DND-41 (cell line): ENCODE data around the gene ZYG11A.

ENCODE experiments used
- ATAC-seq: fragments of 200-7000 bp; cut with Tn5 transposase; 3 replicates; pipeline ENCODE4 v1.9.1; 2021; ENCODE audit warnings: low read depth; ENCODE audit not compliant: insufficient read depth
- DNase-seq: peaks from one replicate; pipeline ENCODE4 v3.0.0-alpha.2; 2020
- H2AFZ ChIP-seq: 2 replicates; pipeline ENCODE4 v1.6.0; 2012; ENCODE audit warnings: low read depth, low read length
- H3K27ac ChIP-seq: 2 replicates; pipeline ENCODE4 v1.5.1; 2012; ENCODE audit warnings: low read length, inconsistent platforms
- H3K27me3 ChIP-seq: fragments of 200-600 bp; sonication (generic); 2 replicates; pipeline ENCODE4 v1.6.0; 2012; ENCODE audit warnings: low read length, mild to moderate bottlenecking, inconsistent platforms; ENCODE audit not compliant: insufficient read depth, poor library complexity
- H3K36me3 ChIP-seq: 2 replicates; pipeline ENCODE4 v1.5.1; 2012; ENCODE audit warnings: low read length, inconsistent platforms; ENCODE audit not compliant: insufficient read depth
- H3K4me1 ChIP-seq: 2 replicates; pipeline ENCODE4 v1.5.1; 2012; ENCODE audit warnings: mild to moderate bottlenecking, low read length; ENCODE audit not compliant: insufficient read depth
- H3K4me2 ChIP-seq: 2 replicates; pipeline ENCODE4 v1.6.0; 2012; ENCODE audit warnings: mild to moderate bottlenecking, moderate library complexity, low read length, inconsistent platforms; ENCODE audit not compliant: insufficient read depth
- H3K4me3 ChIP-seq, 2 experiments: fragments of 200-600 bp in 1 of 2; shearing (Covaris generic) in 1 of 2; 2 replicates each; pipeline ENCODE4 v1.5.1; 2012 to 2016; ENCODE audit warnings: inconsistent platforms in 2 of 2, low read length in 2 of 2, mild to moderate bottlenecking in 2 of 2, low read depth in 1 of 2, moderate library complexity in 1 of 2
- H3K79me2 ChIP-seq: 2 replicates; pipeline ENCODE4 v1.6.0; 2012; ENCODE audit warnings: low read length, inconsistent platforms; ENCODE audit not compliant: insufficient read depth
- H3K9ac ChIP-seq: 2 replicates; pipeline ENCODE4 v1.6.0; 2012; ENCODE audit warnings: low read depth, mild to moderate bottlenecking, inconsistent platforms, low read length, moderate library complexity
- H3K9me3 ChIP-seq: 2 replicates; pipeline ENCODE4 v1.5.1; 2012; ENCODE audit warnings: low read length, moderate library complexity, mild to moderate bottlenecking, inconsistent platforms; ENCODE audit not compliant: insufficient read depth, severe bottlenecking
- H4K20me1 ChIP-seq: 2 replicates; pipeline ENCODE4 v1.6.0; 2012; ENCODE audit warnings: low read length; ENCODE audit not compliant: insufficient read depth
- CTCF ChIP-seq: IDR thresholded peaks from 2 replicates; pipeline ENCODE4 v1.5.1; 2012; ENCODE audit warnings: borderline replicate concordance, low read length, moderate library complexity, mild to moderate bottlenecking; ENCODE audit not compliant: poor library complexity, severe bottlenecking; ENCODE audit errors: extremely low read depth
- EZH2 ChIP-seq: IDR thresholded peaks from 3 replicates; pipeline ENCODE4 v1.6.1; 2012; ENCODE audit warnings: borderline replicate concordance, low read depth, mild to moderate bottlenecking, moderate library complexity, low read length, inconsistent platforms; ENCODE audit not compliant: severe bottlenecking

The ZYG11A gene

GRCh38 chr1:52929019-52929418, 86.5 kb downstream of the ZYG11A start:
- TF ChIP-seq EZH2 (no peak), CTCF (no peak)
- H3K4me1 ChIP-seq = peaks cover 13% of the 10 kb centered on the region
- peaks cover 3% of the 10 kb centered on the region for H3K27me3 ChIP-seq
- H3K4me2 ChIP-seq = peak overlapping the region; percentile 24; the same call in 1 of the 2 replicates
- no peaks in the 10 kb centered on the region for H3K9me3 ChIP-seq
- H3K4me3 ChIP-seq = no peak overlapping the region
- ATAC-seq (no peak), DNase-seq (no peak)
- H3K27ac ChIP-seq = no peak overlapping the region
- H3K79me2 ChIP-seq = no peaks in the 10 kb centered on the region
- H3K36me3 ChIP-seq = no peaks in the 10 kb centered on the region
- H4K20me1 ChIP-seq = no peaks in the 10 kb centered on the region
- no peak overlapping the region for H2AFZ ChIP-seq
- H3K9ac ChIP-seq = no peak overlapping the region

- no peak for ATAC-seq
- Histone ChIP-seq H3K27me3 (no peaks in the 10 kb centered on the region), H3K36me3 (no peaks in the 10 kb centered on the region), H3K4me3 (no peak overlapping the region), H2AFZ (no peak overlapping the region), H3K4me1 (no peaks in the 10 kb centered on the region), H4K20me1 (no peaks in the 10 kb centered on the region), H3K79me2 (no peaks in the 10 kb centered on the region), H3K9ac (no peak overlapping the region), H3K4me2 (no peak overlapping the region), H3K27ac (no peak overlapping the region), H3K9me3 (no peaks in the 10 kb centered on the region)
- DNase-seq = no peak
- TF ChIP-seq EZH2 = no peak
Observed at GRCh38 chr1:52937433-52938182, 95.0 kb downstream of the ZYG11A start.

- no peak overlapping the region for H3K4me2 ChIP-seq
- H4K20me1 ChIP-seq = no peaks in the 10 kb centered on the region
- ATAC-seq (no peak), DNase-seq (no peak)
- TF ChIP-seq CTCF (no peak), EZH2 (no peak)
- no peaks in the 10 kb centered on the region for H3K36me3 ChIP-seq
- no peak overlapping the region for H3K9ac ChIP-seq
- H3K27ac ChIP-seq = no peak overlapping the region
- H3K4me1 ChIP-seq = no peaks in the 10 kb centered on the region
- no peak overlapping the region for H2AFZ ChIP-seq
- H3K9me3 ChIP-seq = no peaks in the 10 kb centered on the region
- no peaks in the 10 kb centered on the region for H3K79me2 ChIP-seq
- H3K4me3 ChIP-seq = no peak overlapping the region
- no peaks in the 10 kb centered on the region for H3K27me3 ChIP-seq
Observed at GRCh38 chr1:52938183-52938451, 95.6 kb downstream of the ZYG11A start.

- ATAC-seq = no peak
- no peak overlapping the region for H3K4me2 ChIP-seq
Observed at GRCh38 chr1:52943876-52944416, 101.4 kb downstream of the ZYG11A start.

More at GRCh38 chr1:52943876-52944416, 101.4 kb downstream of the ZYG11A start:
- Histone ChIP-seq H3K36me3 (no peaks in the 10 kb centered on the region), H3K9ac (no peak overlapping the region), H2AFZ (no peak overlapping the region), H3K4me1 (no peaks in the 10 kb centered on the region), H3K27ac (no peak overlapping the region), H3K4me3 (no peak overlapping the region), H3K9me3 (no peaks in the 10 kb centered on the region), H4K20me1 (no peaks in the 10 kb centered on the region), H3K27me3 (no peaks in the 10 kb centered on the region), H3K79me2 (no peaks in the 10 kb centered on the region)
- no peak for DNase-seq
- no peak for TF ChIP-seq CTCF
